Sigmoid colon (tissue), 4 donors: ENCODE results near the gene MAGI2.
"Not testable (repeated sequence)": the region's sequence is repeated elsewhere in the genome, so short reads cannot be mapped to it uniquely, and the experiment has no call there.

ENCODE experiments used
- CTCF ChIP-seq, 4 experiments: fragments of 450-650 bp in 3 of 4; fragments of 200-600 bp in 1 of 4; IDR thresholded peaks; one replicate each; pipeline ENCODE4 v1.5.1; 2016 to 2019; ENCODE audit warnings: antibody characterized with exemption in 4 of 4, mild to moderate bottlenecking in 3 of 4, moderate library complexity in 2 of 4
- EP300 ChIP-seq, 4 donors: sonication (generic); formaldehyde crosslinking; IDR thresholded peaks; one replicate each; pipeline ENCODE4 v1.6.1; 2017; ENCODE audit warnings: antibody characterized with exemption in 4 of 4

GRCh38 chr7:78967561-78967960 is 485.9 kb downstream of the MAGI2 start:
- not testable (repeated sequence) for TF ChIP-seq CTCF, EP300 (IDR thresholded peaks at IDR 0.05)
